Suppressor macrophage treated with lipopolysaccharide for 4 hours (primary cell): Measurements from ENCODE around the gene PMVK.
A peak's percentile ranks its signal among the peaks of the same experiment; 100 is the strongest.
"Not testable (repeated sequence)": the region's sequence is repeated elsewhere in the genome, so short reads cannot be mapped to it uniquely, and the experiment has no call there.

Source experiments
- DNase-seq: peaks from one replicate; pipeline ENCODE4 v3.0.0-alpha.2; 2020

The PMVK gene

GRCh38 chr1:154936555-154937084 lies at the start of gene PMVK:
TSS of gene PMVK (minus strand) at chr1:154936719. CDS start at chr1:154936685, 34 bp downstream.
- DNase-seq: peak; percentile 96

- no peak for DNase-seq
Measured at GRCh38 chr1:154983776-154984466, 47.4 kb upstream of the PMVK start.

DNA sequence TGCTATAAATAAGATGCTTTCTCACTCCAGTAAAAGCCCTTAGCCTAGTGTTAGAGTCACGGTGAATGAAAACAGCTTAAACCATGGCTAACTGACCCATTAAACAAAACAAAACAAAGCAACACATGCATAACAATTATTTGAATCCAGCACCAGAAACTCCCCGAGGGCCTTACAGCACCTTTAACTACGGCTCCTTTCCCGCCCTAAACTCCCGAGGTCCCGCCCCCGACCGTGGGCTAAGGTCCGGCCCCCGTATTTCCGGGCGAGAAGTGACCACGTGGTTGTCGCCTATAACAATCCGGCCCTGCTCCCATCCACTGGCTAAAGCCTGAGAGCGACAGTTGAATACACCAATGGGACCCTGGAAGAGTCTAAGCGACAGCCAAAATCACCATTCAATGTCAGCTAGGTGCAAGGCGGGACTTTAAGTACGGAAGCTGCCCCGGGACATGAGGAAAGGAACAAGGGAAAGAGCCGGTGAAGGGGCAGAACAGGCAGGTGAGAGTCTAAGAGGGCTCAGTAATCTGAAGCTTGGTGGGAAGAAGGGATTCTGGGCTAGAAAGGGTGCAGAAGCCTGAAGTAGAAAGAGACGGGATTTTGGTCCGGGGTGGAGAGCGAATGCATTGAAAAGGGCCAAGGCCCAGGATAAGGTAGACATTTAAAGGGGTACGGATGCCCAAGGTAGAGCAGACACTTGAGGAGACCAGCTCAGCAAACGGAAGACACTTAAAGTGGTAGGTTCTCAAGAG lies 46.6 kb upstream of the PMVK start, which contains the start of gene FLAD1:
Gene FLAD1 (plus strand): TSS at position 448 of the 752 bp plus-strand sequence. CDS start 351 bp downstream, outside the sequence.
- DNase-seq: peak; percentile 99

DNA sequence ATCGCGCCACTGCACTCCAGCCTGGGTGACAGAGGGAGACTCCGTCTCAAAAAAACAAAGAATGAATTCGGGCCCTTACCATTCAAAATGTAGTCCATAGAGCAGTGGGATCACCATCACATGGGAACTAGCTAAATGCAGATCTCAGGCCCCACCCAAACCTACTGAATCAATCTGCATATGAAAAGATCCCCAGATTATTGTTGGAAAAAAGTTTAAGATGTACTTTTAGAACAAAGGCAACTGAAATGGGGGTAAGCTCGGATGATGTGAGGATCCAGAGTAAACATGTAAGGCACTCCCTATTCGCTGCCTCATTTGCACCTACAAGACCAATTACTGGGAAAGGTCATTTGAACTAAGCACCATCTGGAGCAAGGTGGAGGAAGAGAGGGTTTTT lies 45.8 kb upstream of the PMVK start:
- DNase-seq: no peak

GRCh38 chr1:154978360-154978759 lies 41.8 kb upstream of the PMVK start:
- no peak for DNase-seq

DNA sequence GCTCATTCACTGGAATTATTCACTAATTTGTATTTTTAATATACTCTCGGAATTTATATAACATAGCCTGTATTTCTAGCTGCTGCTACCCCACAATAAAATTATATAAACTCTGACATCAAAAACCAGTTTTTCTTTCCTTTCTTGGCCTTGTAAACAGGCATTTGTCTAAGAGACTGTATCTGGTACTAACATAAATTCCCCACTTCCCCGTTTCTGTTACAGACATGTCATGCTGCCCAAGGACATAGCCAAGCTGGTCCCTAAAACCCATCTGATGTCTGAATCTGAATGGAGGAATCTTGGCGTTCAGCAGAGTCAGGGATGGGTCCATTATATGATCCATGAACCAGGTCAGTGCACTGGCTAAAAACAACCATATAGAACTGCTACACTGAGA lies 41.2 kb upstream of the PMVK start:
- DNase-seq: not testable (repeated sequence)

DNA sequence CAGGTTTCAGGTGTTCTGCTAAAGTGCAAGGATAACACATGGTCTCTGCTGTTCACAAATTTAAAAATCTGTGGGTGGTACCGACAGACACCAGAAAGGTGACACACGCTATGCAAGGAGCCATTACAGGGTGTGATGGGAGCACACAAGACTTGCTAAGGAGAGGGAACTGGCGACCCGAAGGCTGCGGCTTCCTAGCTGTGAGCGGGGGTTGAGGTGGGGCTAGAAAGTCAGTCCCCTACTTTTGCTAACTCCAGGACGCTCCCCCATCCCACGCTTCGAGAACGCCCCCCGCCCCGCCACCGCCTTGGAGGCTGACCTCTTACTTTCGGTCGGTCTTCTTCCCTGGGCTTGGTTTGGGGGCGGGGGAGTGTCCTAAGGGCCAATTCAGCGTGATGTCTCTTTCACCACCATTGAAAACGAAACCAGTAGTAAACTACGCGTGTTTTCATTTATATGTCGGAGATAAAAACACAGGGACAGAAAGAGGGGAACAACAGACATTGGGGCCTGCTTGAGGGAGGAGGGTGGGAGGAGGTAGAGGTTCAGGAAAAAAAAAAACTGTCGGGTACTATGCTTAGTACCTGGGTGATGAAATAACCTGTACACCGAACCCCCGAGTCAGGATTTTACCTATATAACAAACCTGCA lies 39.0 kb upstream of the PMVK start:
- peak; percentile 93 for DNase-seq

GRCh38 chr1:154974808-154975408 lies 38.4 kb upstream of the PMVK start:
- DNase-seq: peak; percentile 99

DNA sequence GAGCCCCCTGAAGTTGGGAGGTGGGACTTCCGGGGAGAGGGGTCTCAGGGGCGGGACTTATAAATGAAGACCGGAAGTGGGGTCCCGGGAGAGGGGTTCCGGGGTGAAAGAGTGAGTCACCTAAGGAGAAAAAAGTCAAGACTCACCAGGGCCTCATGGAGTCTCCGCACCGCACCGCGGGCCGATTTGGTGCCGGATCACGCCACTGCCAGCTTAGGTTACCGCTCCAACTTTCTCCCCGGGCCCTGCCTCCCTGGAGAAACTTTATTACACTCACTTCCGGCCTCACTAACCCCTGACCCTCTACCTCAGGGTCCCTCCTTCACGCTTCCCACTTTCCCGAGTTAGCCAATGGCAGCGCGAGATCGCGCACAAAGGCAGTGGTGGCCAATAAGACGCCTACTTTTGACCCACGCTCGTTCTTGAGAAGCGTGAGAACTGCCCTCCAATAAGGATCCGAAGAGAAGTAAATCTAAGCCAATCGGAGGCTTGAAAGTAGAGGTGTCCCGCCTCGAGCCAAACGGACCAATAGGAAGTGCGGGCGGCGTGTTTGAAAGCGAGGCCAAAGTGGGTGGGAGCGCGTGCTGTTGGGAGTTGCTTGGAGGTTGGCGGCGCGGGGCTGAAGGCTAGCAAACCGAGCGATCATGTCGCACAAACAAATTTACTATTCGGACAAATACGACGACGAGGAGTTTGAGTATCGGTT lies 37.7 kb upstream of the PMVK start, which contains the start of gene CKS1B:
Gene CKS1B (plus strand): TSS at position 580 of the 706 bp plus-strand sequence. CDS start 65 bp downstream, at position 645.
- DNase-seq: peak; percentile 100

DNA sequence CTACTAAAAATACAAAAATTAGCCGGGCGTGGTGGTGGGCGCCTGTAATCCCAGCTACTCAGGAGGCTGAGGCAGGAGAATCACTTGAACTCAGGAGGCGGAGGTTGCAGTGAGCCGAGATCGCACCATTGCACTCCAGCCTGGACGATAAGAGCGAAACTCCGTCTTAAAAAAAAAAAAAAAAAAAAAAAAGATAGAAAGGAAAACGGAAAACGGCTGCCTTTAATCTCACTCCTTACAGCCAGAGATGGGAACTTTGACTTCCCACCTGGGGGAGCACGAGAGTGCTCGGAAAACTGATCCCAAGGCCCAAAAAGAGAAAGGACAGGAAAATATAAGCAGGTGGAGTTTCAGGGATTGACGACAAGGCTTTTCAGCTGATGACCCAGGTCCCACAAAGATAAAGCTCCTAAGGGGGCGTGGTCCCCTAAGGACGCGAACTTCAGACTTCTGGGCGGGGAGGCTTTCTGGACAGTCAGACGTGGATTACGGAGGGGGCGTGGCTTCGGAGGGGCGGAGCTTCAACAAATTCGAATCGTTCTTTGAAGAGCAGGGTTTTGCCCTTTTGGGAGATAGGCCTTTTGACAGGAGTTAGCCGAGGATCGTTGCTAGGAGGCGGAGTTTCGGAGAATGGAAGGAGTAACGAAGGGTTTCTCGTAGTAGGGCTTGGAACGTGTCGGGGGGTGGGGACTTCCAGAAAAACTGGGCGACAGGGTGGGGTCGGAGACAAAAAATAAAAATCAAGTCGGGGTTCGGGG lies 37.0 kb upstream of the PMVK start:
- peak; percentile 98 for DNase-seq

- no peak for DNase-seq
Measured at GRCh38 chr1:154972517-154973343, 36.2 kb upstream of the PMVK start.

- DNase-seq: no peak
Measured at GRCh38 chr1:154972213-154972516, 35.6 kb upstream of the PMVK start.

DNA sequence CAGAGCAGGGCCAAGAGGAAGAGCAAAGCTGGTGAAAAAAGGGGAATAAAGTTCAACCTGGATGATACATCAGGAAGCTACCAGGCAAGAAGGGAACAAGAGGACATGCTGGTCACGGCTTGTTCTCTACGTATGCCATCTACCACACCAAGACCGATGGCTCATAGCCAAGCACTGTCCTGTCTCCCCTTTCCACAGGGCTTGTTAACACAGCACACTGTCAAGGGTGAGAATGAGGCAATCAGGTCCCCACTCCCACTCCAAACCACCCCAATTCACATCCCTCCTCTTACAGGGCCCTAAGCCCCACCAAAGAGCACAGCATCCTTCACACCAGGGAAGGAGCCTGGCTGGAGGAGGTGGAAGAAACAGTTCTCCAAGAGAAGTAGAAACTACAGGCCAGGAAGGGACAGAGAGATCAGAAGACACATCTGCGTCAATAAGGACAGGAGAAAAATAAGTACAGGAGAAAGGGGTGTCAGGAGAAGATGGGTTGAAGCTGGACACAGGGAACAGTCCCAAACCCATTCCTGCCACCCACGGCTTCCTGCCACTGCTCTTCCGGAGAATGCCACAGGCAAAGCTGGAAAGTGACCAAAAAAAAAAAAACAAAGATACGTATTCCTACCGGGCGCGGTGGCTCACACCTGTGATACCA lies 35.0 kb upstream of the PMVK start:
- DNase-seq: peak; percentile 35

DNA sequence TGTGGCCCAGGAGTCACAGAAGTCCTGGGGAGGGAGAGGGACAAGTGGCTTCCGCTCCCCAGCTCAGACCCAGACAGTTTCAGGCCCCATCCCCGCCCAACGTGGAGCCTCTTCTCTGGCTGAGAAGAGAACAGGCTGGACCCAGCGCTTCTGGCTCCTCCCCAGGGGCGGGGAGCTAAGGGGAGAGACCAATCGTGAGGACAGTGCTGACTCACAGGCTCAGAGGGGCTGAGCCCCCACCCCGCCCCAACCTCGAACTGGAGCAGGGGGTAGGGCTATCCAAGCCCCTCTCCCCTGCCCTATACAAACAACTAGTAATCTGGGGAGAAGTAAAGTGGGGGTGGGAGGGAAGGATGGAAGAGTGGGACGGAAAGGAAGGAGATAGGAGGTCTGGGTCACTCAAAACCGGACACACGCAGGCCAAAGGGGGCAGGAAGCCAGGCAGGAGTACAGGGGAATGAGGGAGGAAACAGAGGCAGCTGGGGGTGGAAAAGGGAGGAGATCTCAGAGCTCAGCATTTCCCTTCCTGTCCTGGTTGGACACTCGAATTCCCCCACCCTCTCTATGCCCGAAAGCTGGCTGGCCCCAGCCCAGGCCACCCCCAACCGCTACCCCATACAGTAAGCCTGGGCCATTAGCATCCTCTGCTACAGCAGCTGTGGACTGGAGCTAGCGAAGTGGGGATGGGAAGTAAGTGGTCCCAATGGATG lies 34.3 kb upstream of the PMVK start, which contains the start of gene SHC1:
Gene SHC1 (minus strand): TSS at position 117 of the 710 bp plus-strand sequence. CDS start 221 bp downstream, outside the sequence.
- peak; percentile 76 for DNase-seq

DNA sequence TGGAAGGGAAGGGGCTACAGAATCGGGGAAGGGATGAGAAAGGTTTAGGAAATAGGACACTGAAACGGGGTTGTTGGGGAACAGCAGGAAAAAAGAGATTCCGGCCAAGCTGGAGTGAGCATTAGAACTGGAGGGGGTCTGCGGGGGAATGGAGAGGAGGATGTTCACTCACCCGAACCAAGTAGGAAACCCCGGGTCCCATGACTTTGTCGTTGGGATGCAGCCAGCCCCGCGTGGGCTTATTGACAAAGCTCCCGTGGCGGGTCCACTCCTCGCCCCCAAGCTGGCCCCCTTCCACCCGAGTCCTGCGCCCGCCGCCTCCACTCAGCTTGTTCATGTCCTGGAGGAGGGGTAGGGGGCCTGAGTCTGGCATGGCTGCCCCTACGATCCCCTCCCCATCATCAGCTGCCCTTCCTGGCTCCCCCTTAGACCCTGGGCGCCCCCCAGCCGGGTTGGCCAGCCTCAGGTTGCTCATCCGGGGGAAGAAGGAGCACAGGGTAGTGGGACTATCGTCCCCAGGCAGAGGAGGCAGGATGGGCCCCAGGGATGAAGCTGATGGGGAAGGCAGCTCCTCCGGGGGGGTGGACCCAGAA lies 33.4 kb upstream of the PMVK start:
- no peak for DNase-seq

GRCh38 chr1:154969246-154969645 lies 32.7 kb upstream of the PMVK start:
- DNase-seq: no peak

DNA sequence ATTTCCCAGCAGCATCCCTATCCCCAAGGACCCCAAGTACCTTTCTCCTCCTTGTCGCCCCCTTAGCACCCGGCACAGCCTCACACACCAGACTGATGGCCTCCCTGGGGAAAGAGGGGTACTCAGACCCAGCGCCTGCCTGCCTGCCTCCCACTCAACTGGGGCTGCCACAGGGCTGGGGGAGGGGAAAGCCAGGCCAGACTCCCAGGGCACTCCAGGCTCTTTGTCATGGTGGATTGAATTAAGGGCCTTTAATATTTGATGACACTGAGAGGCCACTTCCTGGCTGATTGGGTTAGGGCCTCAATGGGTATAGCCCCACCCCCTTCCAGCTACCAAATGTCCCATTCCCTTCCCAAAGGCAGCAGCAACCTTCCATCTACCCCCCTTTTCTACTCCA lies 32.2 kb upstream of the PMVK start:
- no peak for DNase-seq

DNA sequence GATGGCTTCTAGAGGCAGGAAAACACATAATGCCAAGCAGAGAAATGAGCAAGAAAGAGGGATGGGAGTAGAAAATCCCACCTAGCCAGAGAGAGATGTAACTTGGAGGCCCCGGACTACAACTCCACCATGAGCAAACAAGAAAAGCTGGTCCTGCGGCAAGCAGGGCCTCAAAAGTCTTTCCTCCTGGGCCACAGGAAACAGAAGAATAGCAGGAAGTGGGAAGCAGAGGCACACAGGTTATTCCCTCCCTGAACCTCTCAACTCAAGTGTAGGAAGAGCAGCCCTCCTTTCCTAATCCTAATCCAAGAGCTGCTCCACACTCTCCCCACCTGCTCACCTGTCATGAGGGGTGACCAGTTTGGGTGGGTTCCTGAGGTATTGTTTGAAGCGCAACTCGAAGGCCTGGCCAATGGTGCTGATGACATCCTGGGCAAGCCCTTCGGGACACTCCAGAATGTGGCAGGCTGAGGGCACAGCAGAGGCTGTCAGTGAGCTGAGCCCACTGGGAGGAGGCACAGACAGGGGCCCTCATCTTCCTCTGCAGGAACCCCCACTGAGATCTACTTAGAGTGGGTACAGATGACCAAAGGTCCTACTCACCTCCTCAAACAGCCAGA lies 30.9 kb upstream of the PMVK start:
- no peak for DNase-seq
